Measurements from ENCODE around the gene SWSAP1.
"Not testable (repeated sequence)": the region's sequence is repeated elsewhere in the genome, so short reads cannot be mapped to it uniquely, and the experiment has no call there.

The SWSAP1 gene

DNA sequence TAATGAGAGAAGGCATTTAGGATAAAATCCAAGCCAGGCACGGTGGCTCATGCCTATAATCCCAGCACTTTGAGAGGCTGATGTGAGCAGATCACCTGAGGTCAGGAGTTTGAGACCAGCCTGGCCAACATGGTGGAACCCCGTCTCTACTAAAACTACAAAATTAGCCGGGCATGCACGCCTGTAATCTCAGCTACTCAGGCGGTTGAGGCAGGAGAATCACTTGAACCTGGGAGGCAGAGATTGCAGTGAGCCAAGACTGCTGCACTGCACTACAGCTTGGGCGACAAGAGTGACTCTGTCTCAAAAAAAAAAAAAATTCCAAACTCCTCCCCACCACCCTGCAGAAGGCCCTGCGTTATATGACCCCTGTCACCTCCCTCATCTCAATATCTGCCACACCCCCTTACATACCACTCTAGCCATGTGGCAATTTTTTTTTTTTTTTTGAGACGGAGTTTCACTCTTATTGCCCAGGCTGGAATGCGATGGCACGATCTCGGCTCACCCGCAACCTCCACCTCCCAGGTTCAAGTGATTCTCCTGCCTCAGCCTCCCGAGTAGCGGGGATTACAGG, 4.9 kb downstream of the SWSAP1 start:
- peaks cover 38% of the 10 kb centered on the region for H3K4me1 ChIP-seq (ENCODE audit: control insufficient read depth, insufficient read depth, low read length, poor library complexity, severe bottlenecking)
- not testable (repeated sequence) for H3K27ac ChIP-seq (ENCODE audit: insufficient read depth, low read length, poor library complexity, severe bottlenecking)

DNA sequence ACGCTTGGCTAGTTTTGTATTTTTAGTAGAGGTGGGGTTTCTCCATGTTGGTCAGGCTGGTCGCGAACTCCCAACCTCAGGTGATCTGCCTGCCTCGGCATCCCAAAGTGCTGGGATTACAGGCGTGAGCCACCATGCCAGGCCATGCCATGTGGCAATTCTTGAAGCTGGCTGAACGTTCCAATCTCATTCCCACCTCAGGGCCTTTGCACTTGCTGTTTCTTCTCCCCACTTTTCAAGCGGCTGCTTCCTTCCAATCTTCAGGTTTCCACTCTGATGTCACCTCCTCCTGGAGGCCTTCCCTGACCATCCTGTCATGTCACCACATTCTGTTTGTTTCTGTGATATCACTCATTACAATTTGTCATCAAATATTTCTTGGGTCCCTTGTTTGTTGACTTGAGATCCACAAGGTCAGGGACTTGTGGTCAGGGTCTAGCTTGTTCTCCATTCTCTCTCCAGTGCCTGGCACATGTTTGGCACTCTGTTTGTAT, 5.4 kb downstream of the SWSAP1 start:
- Histone ChIP-seq H3K4me1 (ENCODE audit: control insufficient read depth, insufficient read depth, low read length, poor library complexity, severe bottlenecking) (peaks cover 37% of the 10 kb centered on the region), H3K9me3 (ENCODE audit: control insufficient read depth, low read length) (no peaks in the 10 kb centered on the region), H3K27ac (ENCODE audit: insufficient read depth, low read length, poor library complexity, severe bottlenecking) (peak overlapping the region; percentile 83), H3K27me3 (replicated peaks; ENCODE audit: control insufficient read depth, insufficient read depth, low read length, poor library complexity, severe bottlenecking) (peaks cover 13% of the 10 kb centered on the region), H3K36me3 (ENCODE audit: control insufficient read depth, insufficient read depth, low read length) (peaks cover 6% of the 10 kb centered on the region), H3K4me3 (ENCODE audit: insufficient read depth, low read depth, low read length, poor library complexity, severe bottlenecking) (peak overlapping the region; percentile 57)
- no peak for DNase-seq

More for the DNA sequence above, 4.9 kb downstream of the SWSAP1 start:
- H3K27me3 ChIP-seq (replicated peaks; ENCODE audit: control insufficient read depth, insufficient read depth, low read length, poor library complexity, severe bottlenecking) = peaks cover 13% of the 10 kb centered on the region
- not testable (repeated sequence) for DNase-seq; H3K36me3 ChIP-seq (ENCODE audit: control insufficient read depth, insufficient read depth, low read length); H3K9me3 ChIP-seq (ENCODE audit: control insufficient read depth, low read length); H3K4me3 ChIP-seq (ENCODE audit: insufficient read depth, low read depth, low read length, poor library complexity, severe bottlenecking)

DNA sequence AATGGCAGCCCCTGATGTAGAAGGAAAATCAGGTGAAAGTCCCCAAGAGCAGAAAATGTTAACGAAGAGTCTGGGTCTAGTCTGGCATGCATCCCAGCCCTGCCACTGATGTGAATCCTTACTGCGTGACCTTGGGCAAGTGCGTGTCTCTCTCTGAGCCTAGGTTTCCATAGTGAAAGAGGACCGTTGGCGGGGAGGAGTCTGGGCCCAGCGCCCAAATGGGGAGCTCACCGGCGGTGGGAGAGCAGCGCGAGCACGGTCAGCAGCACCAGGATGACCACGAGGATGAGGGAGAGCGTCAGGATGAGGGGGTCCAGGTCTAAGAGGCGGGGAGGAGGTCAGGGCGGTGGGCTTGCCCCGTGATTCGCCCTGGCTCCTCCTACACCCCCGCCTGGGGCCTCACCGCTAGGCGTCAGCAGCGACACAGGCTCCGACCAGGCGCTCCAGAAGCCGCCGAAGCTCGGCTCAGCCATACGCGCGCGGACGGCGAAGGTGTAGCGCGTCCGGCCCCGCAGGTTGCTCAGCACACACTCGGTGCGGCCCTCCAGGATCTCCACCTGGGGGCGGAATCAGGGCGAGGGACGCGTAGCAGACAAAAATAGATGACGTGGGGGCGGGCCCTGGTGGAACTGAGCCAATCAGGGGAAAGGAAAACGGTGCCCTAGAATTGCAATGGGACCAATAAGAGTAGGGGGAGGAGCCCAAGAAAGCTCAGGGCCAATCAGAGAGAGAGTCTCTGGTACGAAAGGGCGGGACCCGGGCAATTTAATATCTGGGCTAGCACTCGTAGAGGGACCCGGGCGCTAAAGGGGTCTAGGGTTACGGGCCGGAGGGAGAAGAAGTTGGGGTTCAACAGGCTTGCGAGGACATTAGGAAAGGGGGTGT, 6.4 kb downstream of the SWSAP1 start:
- Histone ChIP-seq H3K4me3 (ENCODE audit: insufficient read depth, low read depth, low read length, poor library complexity, severe bottlenecking) (peak overlapping the region; percentile 57), H3K4me1 (ENCODE audit: control insufficient read depth, insufficient read depth, low read length, poor library complexity, severe bottlenecking) (peaks cover 32% of the 10 kb centered on the region)

DNA sequence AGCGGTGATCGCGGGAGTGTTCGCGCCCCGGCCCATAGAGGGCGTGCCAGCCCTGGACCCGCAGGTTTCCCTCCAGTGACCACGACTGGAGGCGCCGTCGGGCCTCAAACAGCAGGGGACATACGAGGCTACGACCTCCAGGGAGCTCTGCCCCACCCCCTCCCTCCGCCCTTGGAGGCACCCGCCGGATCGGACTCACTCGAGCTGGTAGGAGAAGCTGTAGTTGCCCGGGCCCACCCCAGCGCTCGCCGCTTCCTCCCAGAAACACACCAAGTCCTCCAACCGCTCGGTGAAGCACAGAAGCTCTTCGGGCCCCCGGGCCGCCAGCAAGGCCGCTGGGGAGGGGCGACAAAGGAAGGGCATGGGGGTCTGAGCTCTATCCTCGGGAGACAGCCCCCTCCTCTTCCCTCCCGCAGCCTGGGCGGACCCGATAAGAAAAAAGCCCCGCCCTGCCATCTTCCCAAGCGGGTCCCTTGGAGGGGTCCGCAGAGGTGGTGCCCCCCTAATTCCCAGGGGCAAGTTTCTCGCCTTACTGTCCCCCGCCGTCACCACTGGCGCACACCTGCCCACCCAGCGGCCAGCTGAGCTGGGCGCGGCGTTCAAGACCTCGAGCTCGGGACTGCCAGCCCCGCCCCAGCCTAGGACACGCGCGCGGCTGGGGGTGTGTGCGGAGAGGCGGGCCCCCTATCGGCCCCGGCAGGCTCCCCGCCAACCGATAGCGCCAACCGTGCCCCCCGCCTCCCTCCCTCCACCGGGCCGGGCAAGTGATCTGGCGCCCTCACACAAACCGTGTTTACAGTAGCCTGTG, 8.6 kb downstream of the SWSAP1 start:
- Histone ChIP-seq H3K27me3 (replicated peaks; ENCODE audit: control insufficient read depth, insufficient read depth, low read length, poor library complexity, severe bottlenecking) (peaks cover 13% of the 10 kb centered on the region), H3K9me3 (ENCODE audit: control insufficient read depth, low read length) (no peaks in the 10 kb centered on the region), H3K36me3 (ENCODE audit: control insufficient read depth, insufficient read depth, low read length) (peaks cover 1% of the 10 kb centered on the region), H3K4me1 (ENCODE audit: control insufficient read depth, insufficient read depth, low read length, poor library complexity, severe bottlenecking) (peaks cover 25% of the 10 kb centered on the region), H3K27ac (ENCODE audit: insufficient read depth, low read length, poor library complexity, severe bottlenecking) (no peak overlapping the region), H3K4me3 (ENCODE audit: insufficient read depth, low read depth, low read length, poor library complexity, severe bottlenecking) (peak overlapping the region; percentile 35)
- DNase-seq = no peak

More for the DNA sequence above, 6.4 kb downstream of the SWSAP1 start:
- peak; percentile 95 to 97 (median 97) for DNase-seq
- Histone ChIP-seq H3K9me3 (ENCODE audit: control insufficient read depth, low read length) (no peaks in the 10 kb centered on the region), H3K27me3 (replicated peaks; ENCODE audit: control insufficient read depth, insufficient read depth, low read length, poor library complexity, severe bottlenecking) (peaks cover 13% of the 10 kb centered on the region), H3K27ac (ENCODE audit: insufficient read depth, low read length, poor library complexity, severe bottlenecking) (peak overlapping the region; percentile 83), H3K36me3 (ENCODE audit: control insufficient read depth, insufficient read depth, low read length) (peaks cover 6% of the 10 kb centered on the region)

DNA sequence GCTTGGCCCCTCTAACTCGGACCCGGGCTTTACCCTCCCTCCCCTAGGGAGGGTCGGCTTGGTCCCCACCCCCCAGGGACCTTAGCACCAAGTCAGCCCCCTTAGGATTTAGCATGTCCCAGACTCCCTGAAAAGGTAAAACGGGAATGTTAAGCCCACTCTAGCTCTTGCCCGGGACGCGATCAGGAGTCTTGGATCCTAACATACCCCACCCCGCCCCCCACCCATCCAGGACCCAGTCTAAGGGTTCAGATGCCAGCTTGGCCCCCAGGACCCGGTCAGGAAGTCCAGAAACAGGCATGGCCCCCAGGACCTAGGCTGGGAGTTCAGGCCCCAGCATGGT, 9.2 kb downstream of the SWSAP1 start:
- peaks cover 25% of the 10 kb centered on the region for H3K4me1 ChIP-seq (ENCODE audit: control insufficient read depth, insufficient read depth, low read length, poor library complexity, severe bottlenecking)
- H3K36me3 ChIP-seq (ENCODE audit: control insufficient read depth, insufficient read depth, low read length) = no peaks in the 10 kb centered on the region
- no peak overlapping the region for H3K4me3 ChIP-seq (ENCODE audit: insufficient read depth, low read depth, low read length, poor library complexity, severe bottlenecking)
- no peak overlapping the region for H3K27ac ChIP-seq (ENCODE audit: insufficient read depth, low read length, poor library complexity, severe bottlenecking)
- H3K27me3 ChIP-seq (replicated peaks; ENCODE audit: control insufficient read depth, insufficient read depth, low read length, poor library complexity, severe bottlenecking) = peaks cover 13% of the 10 kb centered on the region
- no peaks in the 10 kb centered on the region for H3K9me3 ChIP-seq (ENCODE audit: control insufficient read depth, low read length)
- no peak for DNase-seq

DNA sequence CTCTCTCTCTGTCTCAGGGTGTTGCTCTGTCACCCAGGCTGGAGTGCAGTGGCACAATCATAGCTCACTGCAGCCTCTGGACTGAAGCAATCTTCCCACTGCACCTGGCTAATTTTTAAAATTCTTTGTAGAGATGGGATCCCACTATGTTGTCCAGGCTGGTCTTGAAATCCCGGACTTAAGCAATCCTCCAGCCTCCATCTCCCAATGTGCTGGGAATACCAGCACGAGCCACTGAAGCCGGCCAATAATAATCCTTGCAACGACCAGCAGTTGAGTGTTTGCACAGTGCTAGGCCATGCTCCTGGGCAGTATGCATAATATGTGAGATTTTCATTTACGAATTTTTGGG, 10.3 kb downstream of the SWSAP1 start:
- peaks cover 13% of the 10 kb centered on the region for H3K27me3 ChIP-seq (replicated peaks; ENCODE audit: control insufficient read depth, insufficient read depth, low read length, poor library complexity, severe bottlenecking)
- no peak for DNase-seq
- no peak overlapping the region for H3K27ac ChIP-seq (ENCODE audit: insufficient read depth, low read length, poor library complexity, severe bottlenecking)
- no peak overlapping the region for H3K4me3 ChIP-seq (ENCODE audit: insufficient read depth, low read depth, low read length, poor library complexity, severe bottlenecking)
- H3K4me1 ChIP-seq (ENCODE audit: control insufficient read depth, insufficient read depth, low read length, poor library complexity, severe bottlenecking) = peaks cover 25% of the 10 kb centered on the region
- H3K36me3 ChIP-seq (ENCODE audit: control insufficient read depth, insufficient read depth, low read length) = no peaks in the 10 kb centered on the region
- no peaks in the 10 kb centered on the region for H3K9me3 ChIP-seq (ENCODE audit: control insufficient read depth, low read length)

DNA sequence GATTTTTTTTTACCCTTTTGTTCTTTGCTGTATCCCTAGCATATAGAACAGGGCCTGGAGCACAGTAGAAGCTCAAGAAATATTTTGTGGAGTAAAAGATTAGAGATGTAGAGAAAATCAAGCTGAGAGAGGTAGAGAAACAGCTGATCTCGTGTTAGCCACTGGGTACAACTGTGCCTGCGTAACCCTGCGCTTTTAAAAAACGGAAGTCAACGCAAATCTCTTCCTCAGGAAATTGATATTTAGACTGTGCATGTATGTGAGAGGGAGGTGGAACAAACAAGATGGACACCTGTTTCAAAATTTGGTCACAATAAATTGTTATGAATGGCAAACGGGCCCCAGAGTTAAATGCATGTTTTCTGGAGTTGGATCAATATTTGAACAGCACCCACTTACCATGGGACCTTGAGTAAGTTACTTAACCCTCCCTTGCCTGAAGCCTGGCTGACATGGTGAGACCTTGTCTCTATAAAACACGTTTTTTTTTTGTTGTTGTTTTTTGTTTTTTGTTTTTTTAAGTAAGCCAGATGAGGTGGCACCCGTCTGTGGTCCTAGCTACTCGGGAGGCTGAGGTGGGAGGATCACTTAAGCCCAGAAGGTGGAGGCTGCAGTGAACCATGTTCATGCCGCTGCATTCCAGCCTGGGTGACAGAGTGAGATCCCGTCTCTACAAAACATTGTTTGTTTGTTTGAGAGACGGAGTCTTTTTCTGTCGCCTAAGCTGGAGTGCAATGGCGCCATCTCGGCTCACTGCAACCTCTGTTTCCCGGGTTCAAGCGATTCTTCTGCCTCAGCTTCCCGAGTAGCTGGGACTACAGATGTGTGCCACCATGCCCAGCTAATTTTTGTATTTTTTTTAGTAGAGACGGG, 12.9 kb downstream of the SWSAP1 start:
- peaks cover 5% of the 10 kb centered on the region for H3K9me3 ChIP-seq (ENCODE audit: control insufficient read depth, low read length)
- H3K4me3 ChIP-seq (ENCODE audit: insufficient read depth, low read depth, low read length, poor library complexity, severe bottlenecking) = no peak overlapping the region
- peaks cover 14% of the 10 kb centered on the region for H3K4me1 ChIP-seq (ENCODE audit: control insufficient read depth, insufficient read depth, low read length, poor library complexity, severe bottlenecking)
- peaks cover 13% of the 10 kb centered on the region for H3K27me3 ChIP-seq (replicated peaks; ENCODE audit: control insufficient read depth, insufficient read depth, low read length, poor library complexity, severe bottlenecking)
- DNase-seq = no peak
- no peaks in the 10 kb centered on the region for H3K36me3 ChIP-seq (ENCODE audit: control insufficient read depth, insufficient read depth, low read length)
- no peak overlapping the region for H3K27ac ChIP-seq (ENCODE audit: insufficient read depth, low read length, poor library complexity, severe bottlenecking)

DNA sequence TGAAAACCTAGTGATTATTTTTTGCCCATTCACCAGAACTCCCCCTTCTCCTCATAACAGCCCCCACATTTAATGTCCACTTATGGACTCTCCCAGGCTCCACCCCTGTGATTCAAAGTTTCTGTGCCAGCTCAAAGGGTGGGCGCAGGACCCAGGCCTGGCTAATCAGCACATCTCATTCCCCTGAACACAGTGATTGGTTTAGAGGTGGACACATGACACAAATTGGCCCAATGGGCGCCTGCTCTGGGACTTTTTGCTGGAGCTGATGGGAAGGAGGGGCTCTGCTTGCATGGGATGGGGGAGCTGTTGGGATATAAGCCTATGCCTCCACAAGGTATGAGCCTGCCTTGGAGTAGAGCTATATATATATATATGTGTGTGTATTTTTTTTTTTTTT, 15.9 kb downstream of the SWSAP1 start:
- DNase-seq = no peak
- Histone ChIP-seq H3K27me3 (replicated peaks; ENCODE audit: control insufficient read depth, insufficient read depth, low read length, poor library complexity, severe bottlenecking) (no peaks in the 10 kb centered on the region), H3K27ac (ENCODE audit: insufficient read depth, low read length, poor library complexity, severe bottlenecking) (no peak overlapping the region)

DNA sequence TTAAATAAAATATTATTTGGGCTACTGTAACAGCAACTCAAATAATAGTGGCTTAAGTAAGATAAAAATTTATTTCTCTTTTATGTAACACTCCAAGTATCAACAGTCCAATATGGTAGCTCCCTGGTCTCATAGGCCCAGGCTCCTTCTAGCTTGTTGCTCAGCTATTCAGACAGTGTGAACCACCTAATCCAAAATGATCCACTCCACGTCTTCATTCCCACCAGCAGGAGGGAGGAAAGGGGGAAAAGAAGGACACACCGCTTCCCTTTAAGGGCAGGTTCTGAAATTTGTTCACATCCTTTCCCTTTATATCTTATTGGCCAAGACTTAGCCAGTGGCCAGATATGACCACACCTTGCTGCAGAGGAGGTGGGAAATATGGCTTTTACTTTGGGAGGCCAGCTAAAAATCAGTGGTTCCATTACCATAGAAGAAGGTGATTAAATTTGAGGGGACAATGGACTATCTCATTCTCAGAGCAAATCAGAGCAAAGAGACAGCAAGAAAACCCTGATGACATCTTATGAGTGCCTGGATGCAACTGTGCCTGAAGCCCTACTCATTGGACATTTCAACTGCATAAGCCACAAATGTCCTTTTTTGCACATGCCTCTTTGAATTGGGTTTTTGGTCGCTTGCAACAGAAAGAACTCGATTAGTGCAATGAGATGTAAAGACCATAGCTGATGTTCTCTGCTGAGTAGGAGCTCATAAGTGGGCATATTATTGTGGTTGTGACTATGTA, 16.6 kb downstream of the SWSAP1 start:
- H3K27me3 ChIP-seq (replicated peaks; ENCODE audit: control insufficient read depth, insufficient read depth, low read length, poor library complexity, severe bottlenecking) = no peaks in the 10 kb centered on the region
- H3K27ac ChIP-seq (ENCODE audit: insufficient read depth, low read length, poor library complexity, severe bottlenecking) = no peak overlapping the region
- H3K9me3 ChIP-seq (ENCODE audit: control insufficient read depth, low read length) = peaks cover 5% of the 10 kb centered on the region
- H3K4me1 ChIP-seq (ENCODE audit: control insufficient read depth, insufficient read depth, low read length, poor library complexity, severe bottlenecking) = no peaks in the 10 kb centered on the region
- H3K36me3 ChIP-seq (ENCODE audit: control insufficient read depth, insufficient read depth, low read length) = no peaks in the 10 kb centered on the region
- H3K4me3 ChIP-seq (ENCODE audit: insufficient read depth, low read depth, low read length, poor library complexity, severe bottlenecking) = no peak overlapping the region
- no peak for DNase-seq

More for the DNA sequence above, 15.9 kb downstream of the SWSAP1 start:
- Histone ChIP-seq H3K4me1 (ENCODE audit: control insufficient read depth, insufficient read depth, low read length, poor library complexity, severe bottlenecking) (no peaks in the 10 kb centered on the region), H3K4me3 (ENCODE audit: insufficient read depth, low read depth, low read length, poor library complexity, severe bottlenecking) (no peak overlapping the region), H3K9me3 (ENCODE audit: control insufficient read depth, low read length) (peaks cover 5% of the 10 kb centered on the region), H3K36me3 (ENCODE audit: control insufficient read depth, insufficient read depth, low read length) (no peaks in the 10 kb centered on the region)
